Mucosa of descending colon (tissue), 3 donors: Measurements from ENCODE around the gene PPP2R1B. TPM values are rescaled to one million over a fixed set of nuclear protein-coding genes. Genes with fewer than 3 reads are reported as not detected.

Experiments
- ATAC-seq: fragments of 200-7000 bp; cut with Tn5 transposase; one replicate; pipeline ENCODE4 v1.9.1; 2020; ENCODE audit warnings: mild to moderate bottlenecking, moderate library complexity
- DNase-seq, 3 donors: peaks; one replicate each; pipeline ENCODE4 v3.0.0-alpha.2; 2020
- H3K36me3 ChIP-seq: fragments of 200-600 bp; one replicate; pipeline ENCODE4 v1.8.0; 2021; ENCODE audit warnings: low read depth, mild to moderate bottlenecking
- H3K4me1 ChIP-seq: fragments of 200-600 bp; one replicate; pipeline ENCODE4 v1.8.0; 2021; ENCODE audit warnings: low read depth, mild to moderate bottlenecking
- H3K4me3 ChIP-seq: fragments of 200-600 bp; one replicate; pipeline ENCODE4 v1.8.0; 2021; ENCODE audit warnings: mild to moderate bottlenecking
- H3K9me3 ChIP-seq: fragments of 200-600 bp; one replicate; pipeline ENCODE4 v1.8.0; 2021; ENCODE audit warnings: mild to moderate bottlenecking
- CTCF ChIP-seq: fragments of 200-600 bp; IDR thresholded peaks from one replicate; pipeline ENCODE4 v1.8.0; 2022; ENCODE audit warnings: antibody characterized with exemption, mild to moderate bottlenecking
- intact Hi-C, 2 donors: fragments of 100-400 bp; cut with DNase I in 1 of 2; cut with micrococcal nuclease in 1 of 2; formaldehyde crosslinking; loops; one replicate each; pipeline versions ENCODE4 v1.11.0 to v1.11.1; 2022; cut with DNase I, micrococcal nuclease
- long read RNA-seq, 2 donors: library from polyadenylated mRNA; unstranded; transcript quantifications; one replicate each; pipeline ENCODE4 v2.0.0, GENCODE V29; 2019 to 2021
- total RNA-seq, 3 donors: library from RNA; stranded (reverse); fragmentation: NEBNext Ultra II Directional in 2 of 3; extraction: Animal tissue kit (Norgen Biotek cat#: 25700) in 2 of 3; gene quantifications; one replicate each; pipeline versions ENCODE4 v1.2.1 to v1.2.4, GENCODE V29; 2021 to 2023
- donor health status: DM: no; HTN: no; CAD: no; lungs with moderate emphysema.
- donor health status: DM: no; HTN: no; CAD: no.
- donor health status: DM: no; HTN: yes; CAD: no.

Gene PPP2R1B
- total RNA-seq, result 10 to 100 TPM; 28.5 to 48.5 (median 47.0) TPM
- long read RNA-seq, donor 1, full-length matches to known transcripts, result 15 of 20 reads
- long read RNA-seq, donor 1, partial matches to known transcripts, result 3 of 20 reads
- long read RNA-seq, donor 1, other reads (novel, unspliced or antisense), result 2 of 20 reads
- long read RNA-seq, donor 2, partial matches to known transcripts, result 2 of 5 reads
- long read RNA-seq, donor 2, other reads (novel, unspliced or antisense), result 3 of 5 reads

- Histone ChIP-seq H3K4me3 (peak within 1 kb of the TSS; percentile 73), H3K4me1 (peaks cover 8% of the 10 kb centered on the region), H3K36me3 (no peaks in the 10 kb centered on the region), H3K9me3 (no peaks in the 10 kb centered on the region)
- ATAC-seq, result peak; percentile 98
- TF ChIP-seq CTCF, result no peak
- DNase-seq, result peak; percentile 84 to 86 (median 85)
- intact Hi-C loops, result no loop called here
Measured at GRCh38 chr11:111765984-111766833, at the start of gene PPP2R1B. Gene PPP2R1B, minus strand, starts transcription at chr11:111766389. Its CDS starts 28 bp downstream, at chr11:111766361.

- no peak overlapping the region for H3K4me3 ChIP-seq
- no peak for ATAC-seq
- H3K4me1 ChIP-seq, result peaks cover 7% of the 10 kb centered on the region
- H3K9me3 ChIP-seq, result no peaks in the 10 kb centered on the region
- H3K36me3 ChIP-seq, result no peaks in the 10 kb centered on the region
- no peak for DNase-seq
- intact Hi-C loops, result no loop called here
- TF ChIP-seq CTCF, result no peak
Measured at GRCh38 chr11:111815489-111815888, 49.3 kb upstream of the PPP2R1B start.

- TF ChIP-seq CTCF, result no peak
- peaks cover under 1% of the 10 kb centered on the region for H3K4me1 ChIP-seq
- intact Hi-C loops, result no loop called here
- ATAC-seq (no peak), DNase-seq (no peak)
- H3K4me3 ChIP-seq, result no peak overlapping the region
- H3K9me3 ChIP-seq, result no peaks in the 10 kb centered on the region
- no peaks in the 10 kb centered on the region for H3K36me3 ChIP-seq
Measured at GRCh38 chr11:111814557-111815320, 48.5 kb upstream of the PPP2R1B start.

GRCh38 chr11:111814106-111814505 is 47.9 kb upstream of the PPP2R1B start:
- H3K9me3 ChIP-seq, result no peaks in the 10 kb centered on the region
- no peak for TF ChIP-seq CTCF
- intact Hi-C loops, result no loop called here

GRCh38 chr11:111812211-111812610 is 46.0 kb upstream of the PPP2R1B start:
- no peak for ATAC-seq
- Histone ChIP-seq H3K4me3 (no peak overlapping the region), H3K36me3 (no peaks in the 10 kb centered on the region), H3K4me1 (no peaks in the 10 kb centered on the region), H3K9me3 (no peaks in the 10 kb centered on the region)
- DNase-seq, result no peak
- intact Hi-C loops, result no loop called here
- no peak for TF ChIP-seq CTCF

More at GRCh38 chr11:111814106-111814505, 47.9 kb upstream of the PPP2R1B start:
- Histone ChIP-seq H3K36me3 (no peaks in the 10 kb centered on the region), H3K4me3 (no peak overlapping the region), H3K4me1 (no peaks in the 10 kb centered on the region)
- ATAC-seq (no peak), DNase-seq (no peak)
